Stimulated activated naive CD8-positive, alpha-beta T cell treated with anti-CD3 and anti-CD28 coated beads, Interleukin-15, Interleukin-2, amounts not matched to agents 100 ng/mL and 50 ng/mL, for 24 hours (primary cell): ENCODE results near the gene WASHC2A.
A peak's percentile ranks its signal among the peaks of the same experiment; 100 is the strongest.
"Not testable (repeated sequence)": the region's sequence is repeated elsewhere in the genome, so short reads cannot be mapped to it uniquely, and the experiment has no call there.

ENCODE experiments used
- H3K27ac Mint-ChIP-seq: one replicate; pipeline ENCODE4 v1.8.0; 2021; ENCODE audit warnings: mild to moderate bottlenecking, mixed read lengths
- H3K27me3 Mint-ChIP-seq: one replicate; pipeline ENCODE4 v1.8.0; 2021; ENCODE audit warnings: mixed read lengths
- H3K36me3 Mint-ChIP-seq: one replicate; pipeline ENCODE4 v1.8.0; 2021; ENCODE audit warnings: low read depth, mixed read lengths
- H3K4me1 Mint-ChIP-seq: one replicate; pipeline ENCODE4 v1.8.0; 2021; ENCODE audit warnings: low read depth, mixed read lengths
- H3K4me3 Mint-ChIP-seq: one replicate; pipeline ENCODE4 v1.8.0; 2021; ENCODE audit warnings: mild to moderate bottlenecking, mixed read lengths
- H3K9me3 Mint-ChIP-seq: one replicate; pipeline ENCODE4 v1.8.0; 2021; ENCODE audit warnings: mixed read lengths

WASHC2A gene

GRCh38 chr10:50052778-50053376, 14.9 kb upstream of the WASHC2A start:
- H3K27ac Mint-ChIP-seq, H3K27me3 Mint-ChIP-seq, H3K9me3 Mint-ChIP-seq, H3K36me3 Mint-ChIP-seq, H3K4me3 Mint-ChIP-seq, H3K4me1 Mint-ChIP-seq: not testable (repeated sequence)

- not testable (repeated sequence) for H3K9me3 Mint-ChIP-seq, H3K4me1 Mint-ChIP-seq, H3K36me3 Mint-ChIP-seq, H3K27ac Mint-ChIP-seq, H3K27me3 Mint-ChIP-seq, H3K4me3 Mint-ChIP-seq
Observed at GRCh38 chr10:50055494-50056292, 12.1 kb upstream of the WASHC2A start.

- not testable (repeated sequence) for H3K9me3 Mint-ChIP-seq, H3K27ac Mint-ChIP-seq, H3K4me3 Mint-ChIP-seq, H3K27me3 Mint-ChIP-seq, H3K36me3 Mint-ChIP-seq, H3K4me1 Mint-ChIP-seq
Observed at GRCh38 chr10:50056654-50057053, 11.1 kb upstream of the WASHC2A start.

GRCh38 chr10:50058727-50059126, 9.0 kb upstream of the WASHC2A start:
- H3K4me1 Mint-ChIP-seq, H3K4me3 Mint-ChIP-seq, H3K9me3 Mint-ChIP-seq, H3K36me3 Mint-ChIP-seq, H3K27ac Mint-ChIP-seq, H3K27me3 Mint-ChIP-seq: not testable (repeated sequence)

- H3K36me3 Mint-ChIP-seq, H3K4me3 Mint-ChIP-seq, H3K27me3 Mint-ChIP-seq, H3K4me1 Mint-ChIP-seq, H3K27ac Mint-ChIP-seq, H3K9me3 Mint-ChIP-seq: not testable (repeated sequence)
Observed at GRCh38 chr10:50059946-50060345, 7.8 kb upstream of the WASHC2A start.

GRCh38 chr10:50061548-50061947, 6.2 kb upstream of the WASHC2A start:
- not testable (repeated sequence) for H3K36me3 Mint-ChIP-seq, H3K27ac Mint-ChIP-seq, H3K9me3 Mint-ChIP-seq, H3K27me3 Mint-ChIP-seq, H3K4me3 Mint-ChIP-seq, H3K4me1 Mint-ChIP-seq

- H3K36me3 Mint-ChIP-seq = no peaks in the 10 kb centered on the region
- H3K27me3 Mint-ChIP-seq = no peaks in the 10 kb centered on the region
- H3K9me3 Mint-ChIP-seq = no peaks in the 10 kb centered on the region
- H3K27ac Mint-ChIP-seq = no peak overlapping the region
- no peak overlapping the region for H3K4me3 Mint-ChIP-seq
- H3K4me1 Mint-ChIP-seq = no peaks in the 10 kb centered on the region
Observed at GRCh38 chr10:50063100-50063499, 4.7 kb upstream of the WASHC2A start.

- not testable (repeated sequence) for H3K27ac Mint-ChIP-seq, H3K4me1 Mint-ChIP-seq, H3K36me3 Mint-ChIP-seq, H3K9me3 Mint-ChIP-seq, H3K27me3 Mint-ChIP-seq
- peak overlapping the region; percentile 65 for H3K4me3 Mint-ChIP-seq
Observed at GRCh38 chr10:50068352-50068659, 552 bp downstream of the WASHC2A start.

GRCh38 chr10:50075139-50075538, 7.4 kb downstream of the WASHC2A start:
- not testable (repeated sequence) for H3K4me3 Mint-ChIP-seq, H3K27ac Mint-ChIP-seq, H3K4me1 Mint-ChIP-seq, H3K36me3 Mint-ChIP-seq, H3K9me3 Mint-ChIP-seq, H3K27me3 Mint-ChIP-seq

- not testable (repeated sequence) for H3K4me3 Mint-ChIP-seq, H3K27ac Mint-ChIP-seq, H3K4me1 Mint-ChIP-seq, H3K9me3 Mint-ChIP-seq, H3K36me3 Mint-ChIP-seq, H3K27me3 Mint-ChIP-seq
Observed at GRCh38 chr10:50075544-50075943, 7.8 kb downstream of the WASHC2A start.

GRCh38 chr10:50091304-50091703, 23.6 kb downstream of the WASHC2A start:
- not testable (repeated sequence) for H3K27ac Mint-ChIP-seq, H3K4me3 Mint-ChIP-seq, H3K4me1 Mint-ChIP-seq, H3K9me3 Mint-ChIP-seq, H3K27me3 Mint-ChIP-seq, H3K36me3 Mint-ChIP-seq

GRCh38 chr10:50092928-50093327, 25.2 kb downstream of the WASHC2A start:
- not testable (repeated sequence) for H3K4me3 Mint-ChIP-seq, H3K36me3 Mint-ChIP-seq, H3K4me1 Mint-ChIP-seq, H3K9me3 Mint-ChIP-seq, H3K27me3 Mint-ChIP-seq, H3K27ac Mint-ChIP-seq

- not testable (repeated sequence) for H3K4me3 Mint-ChIP-seq, H3K27ac Mint-ChIP-seq, H3K9me3 Mint-ChIP-seq, H3K36me3 Mint-ChIP-seq, H3K4me1 Mint-ChIP-seq, H3K27me3 Mint-ChIP-seq
Observed at GRCh38 chr10:50094630-50095029, 26.9 kb downstream of the WASHC2A start.

- not testable (repeated sequence) for H3K4me3 Mint-ChIP-seq, H3K36me3 Mint-ChIP-seq, H3K4me1 Mint-ChIP-seq, H3K27ac Mint-ChIP-seq, H3K9me3 Mint-ChIP-seq, H3K27me3 Mint-ChIP-seq
Observed at GRCh38 chr10:50095402-50095801, 27.6 kb downstream of the WASHC2A start.

- not testable (repeated sequence) for H3K27me3 Mint-ChIP-seq, H3K9me3 Mint-ChIP-seq, H3K4me3 Mint-ChIP-seq, H3K27ac Mint-ChIP-seq, H3K4me1 Mint-ChIP-seq
- peaks cover 15% of the 10 kb centered on the region for H3K36me3 Mint-ChIP-seq
Observed at GRCh38 chr10:50096722-50097121, 29.0 kb downstream of the WASHC2A start.

- H3K27me3 Mint-ChIP-seq, H3K4me3 Mint-ChIP-seq, H3K27ac Mint-ChIP-seq, H3K4me1 Mint-ChIP-seq, H3K9me3 Mint-ChIP-seq: not testable (repeated sequence)
- peaks cover 15% of the 10 kb centered on the region for H3K36me3 Mint-ChIP-seq
Observed at GRCh38 chr10:50098645-50099044, 30.9 kb downstream of the WASHC2A start.
